HEK293 (cell line): Measurements from ENCODE around the gene METTL25B.

Experiments used
- CTCF ChIP-seq: fragments of 450-650 bp; formaldehyde crosslinking; IDR thresholded peaks from 2 replicates; pipeline ENCODE4 v1.5.1; 2016; ENCODE audit warnings: missing biosample characterization, missing genetic modification characterization
- RBAK ChIP-seq: fragments of 450-650 bp; formaldehyde crosslinking; IDR thresholded peaks from 2 replicates; pipeline ENCODE4 v1.5.1; 2016; ENCODE audit warnings: missing biosample characterization, missing genetic modification characterization
- TCF7L2 ChIP-seq: IDR thresholded peaks from 2 replicates; pipeline ENCODE4 v1.6.1; 2011; ENCODE audit warnings: low read depth, mild to moderate bottlenecking, inconsistent platforms, low read length, moderate library complexity, borderline replicate concordance
- ZNF510 ChIP-seq: fragments of 450-650 bp; formaldehyde crosslinking; IDR thresholded peaks from 2 replicates; pipeline ENCODE4 v1.5.1; 2018; ENCODE audit warnings: mild to moderate bottlenecking, missing genetic modification characterization, missing biosample characterization; ENCODE audit not compliant: insufficient replicate concordance
- ZNF704 ChIP-seq: fragments of 450-650 bp; formaldehyde crosslinking; IDR thresholded peaks from 2 replicates; pipeline ENCODE4 v1.5.1; 2016; ENCODE audit warnings: missing biosample characterization, missing genetic modification characterization
- TF ChIP-seq, protein P1 (sequence below): fragments of 450-650 bp; formaldehyde crosslinking; IDR thresholded peaks from 2 replicates; pipeline ENCODE4 v1.5.1; 2016; ENCODE audit warnings: missing biosample characterization, missing genetic modification characterization
- TF ChIP-seq, protein P2 (sequence below): fragments of 450-650 bp; formaldehyde crosslinking; IDR thresholded peaks from 2 replicates; pipeline ENCODE4 v1.5.1; 2016; ENCODE audit warnings: missing biosample characterization, missing genetic modification characterization

DNA sequence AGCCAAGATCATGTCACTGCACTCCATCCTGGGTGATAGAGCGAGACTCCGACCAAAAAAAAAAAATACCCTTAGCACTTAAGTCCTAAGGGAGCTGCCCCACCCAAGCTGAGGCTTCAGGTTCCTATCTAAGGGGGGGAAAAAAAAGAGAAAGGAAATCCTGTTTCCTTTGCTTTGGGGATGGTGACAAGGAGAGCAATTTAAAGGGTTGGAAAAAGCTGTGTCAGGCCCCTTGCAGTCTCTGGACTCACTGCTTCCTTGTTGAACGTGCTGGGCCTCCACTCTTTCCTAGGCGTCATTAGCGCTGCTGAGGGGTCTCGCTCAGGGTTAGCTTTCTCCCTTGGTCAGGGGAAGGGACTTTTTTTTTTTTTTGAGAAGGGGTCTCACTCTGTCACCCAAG, 57.2 kb downstream of the METTL25B start:
- TF ChIP-seq TCF7L2 (no peak), ZNF704 (no peak), RBAK (tag by site-specific recombination) (no peak), ZNF510 (tag by site-specific recombination) (no peak), CTCF (tag by site-specific recombination) (no peak)
- TF ChIP-seq, protein P1, sequence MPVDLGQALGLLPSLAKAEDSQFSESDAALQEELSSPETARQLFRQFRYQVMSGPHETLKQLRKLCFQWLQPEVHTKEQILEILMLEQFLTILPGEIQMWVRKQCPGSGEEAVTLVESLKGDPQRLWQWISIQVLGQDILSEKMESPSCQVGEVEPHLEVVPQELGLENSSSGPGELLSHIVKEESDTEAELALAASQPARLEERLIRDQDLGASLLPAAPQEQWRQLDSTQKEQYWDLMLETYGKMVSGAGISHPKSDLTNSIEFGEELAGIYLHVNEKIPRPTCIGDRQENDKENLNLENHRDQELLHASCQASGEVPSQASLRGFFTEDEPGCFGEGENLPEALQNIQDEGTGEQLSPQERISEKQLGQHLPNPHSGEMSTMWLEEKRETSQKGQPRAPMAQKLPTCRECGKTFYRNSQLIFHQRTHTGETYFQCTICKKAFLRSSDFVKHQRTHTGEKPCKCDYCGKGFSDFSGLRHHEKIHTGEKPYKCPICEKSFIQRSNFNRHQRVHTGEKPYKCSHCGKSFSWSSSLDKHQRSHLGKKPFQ (tag by site-specific recombination) = no peak
- TF ChIP-seq, protein P2, sequence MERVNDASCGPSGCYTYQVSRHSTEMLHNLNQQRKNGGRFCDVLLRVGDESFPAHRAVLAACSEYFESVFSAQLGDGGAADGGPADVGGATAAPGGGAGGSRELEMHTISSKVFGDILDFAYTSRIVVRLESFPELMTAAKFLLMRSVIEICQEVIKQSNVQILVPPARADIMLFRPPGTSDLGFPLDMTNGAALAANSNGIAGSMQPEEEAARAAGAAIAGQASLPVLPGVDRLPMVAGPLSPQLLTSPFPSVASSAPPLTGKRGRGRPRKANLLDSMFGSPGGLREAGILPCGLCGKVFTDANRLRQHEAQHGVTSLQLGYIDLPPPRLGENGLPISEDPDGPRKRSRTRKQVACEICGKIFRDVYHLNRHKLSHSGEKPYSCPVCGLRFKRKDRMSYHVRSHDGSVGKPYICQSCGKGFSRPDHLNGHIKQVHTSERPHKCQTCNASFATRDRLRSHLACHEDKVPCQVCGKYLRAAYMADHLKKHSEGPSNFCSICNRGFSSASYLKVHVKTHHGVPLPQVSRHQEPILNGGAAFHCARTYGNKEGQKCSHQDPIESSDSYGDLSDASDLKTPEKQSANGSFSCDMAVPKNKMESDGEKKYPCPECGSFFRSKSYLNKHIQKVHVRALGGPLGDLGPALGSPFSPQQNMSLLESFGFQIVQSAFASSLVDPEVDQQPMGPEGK (tag by site-specific recombination) = no peak
